ENCODE measurements around the gene EEFSEC. TPM values are rescaled to one million over a fixed set of nuclear protein-coding genes. Genes with fewer than 3 reads are reported as not detected.

EEFSEC gene
- total RNA-seq, 1 donor from 2014 or later = 18.7 TPM

GRCh38 chr3:128177865-128178264 is 24.6 kb downstream of the EEFSEC start:
- no peaks in the 10 kb centered on the region for H3K9me3 Mint-ChIP-seq
- intact Hi-C loops (cut with micrococcal nuclease) = no loop called here
- no peaks in the 10 kb centered on the region for H3K36me3 Mint-ChIP-seq (ENCODE audit: low read depth)
- H3K4me3 Mint-ChIP-seq = no peak overlapping the region
- H3K27me3 Mint-ChIP-seq (ENCODE audit: insufficient read depth) = no peaks in the 10 kb centered on the region
- no peak for DNase-seq (ENCODE audit: low spot score)
- peaks cover 12% of the 10 kb centered on the region for H3K4me1 Mint-ChIP-seq (ENCODE audit: low read depth)
- H3K27ac Mint-ChIP-seq = no peak overlapping the region

GRCh38 chr3:128178782-128179483 is 25.7 kb downstream of the EEFSEC start:
- no peak overlapping the region for H3K4me3 Mint-ChIP-seq
- intact Hi-C loops (cut with micrococcal nuclease) = no loop called here
- no peaks in the 10 kb centered on the region for H3K36me3 Mint-ChIP-seq (ENCODE audit: low read depth)
- H3K9me3 Mint-ChIP-seq = no peaks in the 10 kb centered on the region
- H3K27me3 Mint-ChIP-seq (ENCODE audit: insufficient read depth) = no peaks in the 10 kb centered on the region
- peaks cover 12% of the 10 kb centered on the region for H3K4me1 Mint-ChIP-seq (ENCODE audit: low read depth)
- no peak for DNase-seq (ENCODE audit: low spot score)
- no peak overlapping the region for H3K27ac Mint-ChIP-seq

GRCh38 chr3:128179484-128179819 is 26.2 kb downstream of the EEFSEC start:
- no peaks in the 10 kb centered on the region for H3K27me3 Mint-ChIP-seq (ENCODE audit: insufficient read depth)
- no peaks in the 10 kb centered on the region for H3K9me3 Mint-ChIP-seq
- H3K4me1 Mint-ChIP-seq (ENCODE audit: low read depth) = peaks cover 12% of the 10 kb centered on the region
- no peak overlapping the region for H3K4me3 Mint-ChIP-seq
- no peak overlapping the region for H3K27ac Mint-ChIP-seq
- H3K36me3 Mint-ChIP-seq (ENCODE audit: low read depth) = no peaks in the 10 kb centered on the region
- DNase-seq (ENCODE audit: low spot score) = no peak
- intact Hi-C loops (cut with micrococcal nuclease) = no loop called here

GRCh38 chr3:128180436-128180835 is 27.2 kb downstream of the EEFSEC start:
- Mint-ChIP-seq H3K27me3 (ENCODE audit: insufficient read depth) (no peaks in the 10 kb centered on the region), H3K4me3 (no peak overlapping the region), H3K27ac (no peak overlapping the region), H3K9me3 (no peaks in the 10 kb centered on the region), H3K4me1 (ENCODE audit: low read depth) (peaks cover 7% of the 10 kb centered on the region), H3K36me3 (ENCODE audit: low read depth) (no peaks in the 10 kb centered on the region)
- no peak for DNase-seq (ENCODE audit: low spot score)
- intact Hi-C loops (cut with micrococcal nuclease) = no loop called here

- Mint-ChIP-seq H3K27ac (no peak overlapping the region), H3K36me3 (ENCODE audit: low read depth) (no peaks in the 10 kb centered on the region), H3K27me3 (ENCODE audit: insufficient read depth) (no peaks in the 10 kb centered on the region), H3K4me1 (ENCODE audit: low read depth) (peaks cover 7% of the 10 kb centered on the region), H3K9me3 (no peaks in the 10 kb centered on the region), H3K4me3 (no peak overlapping the region)
- intact Hi-C loops (cut with micrococcal nuclease) = no loop called here
- no peak for DNase-seq (ENCODE audit: low spot score)
Observed at GRCh38 chr3:128180913-128181312, 27.6 kb downstream of the EEFSEC start.

GRCh38 chr3:128182656-128183055 is 29.4 kb downstream of the EEFSEC start:
- intact Hi-C loops (cut with micrococcal nuclease) = no loop called here
- peaks cover 7% of the 10 kb centered on the region for H3K4me1 Mint-ChIP-seq (ENCODE audit: low read depth)
- no peak overlapping the region for H3K4me3 Mint-ChIP-seq
- H3K36me3 Mint-ChIP-seq (ENCODE audit: low read depth) = no peaks in the 10 kb centered on the region
- no peak for DNase-seq (ENCODE audit: low spot score)
- no peaks in the 10 kb centered on the region for H3K27me3 Mint-ChIP-seq (ENCODE audit: insufficient read depth)
- H3K9me3 Mint-ChIP-seq = no peaks in the 10 kb centered on the region
- no peak overlapping the region for H3K27ac Mint-ChIP-seq

- no peaks in the 10 kb centered on the region for H3K27me3 Mint-ChIP-seq (ENCODE audit: insufficient read depth)
- no peaks in the 10 kb centered on the region for H3K9me3 Mint-ChIP-seq
- H3K27ac Mint-ChIP-seq = no peak overlapping the region
- DNase-seq (ENCODE audit: low spot score) = no peak
- no peaks in the 10 kb centered on the region for H3K36me3 Mint-ChIP-seq (ENCODE audit: low read depth)
- no peak overlapping the region for H3K4me3 Mint-ChIP-seq
- intact Hi-C loops (cut with micrococcal nuclease) = no loop called here
- no peaks in the 10 kb centered on the region for H3K4me1 Mint-ChIP-seq (ENCODE audit: low read depth)
Observed at GRCh38 chr3:128185630-128186447, 32.6 kb downstream of the EEFSEC start.

- H3K9me3 Mint-ChIP-seq = no peaks in the 10 kb centered on the region
- no peaks in the 10 kb centered on the region for H3K4me1 Mint-ChIP-seq (ENCODE audit: low read depth)
- no peak overlapping the region for H3K4me3 Mint-ChIP-seq
- intact Hi-C loops (cut with micrococcal nuclease) = no loop called here
- H3K36me3 Mint-ChIP-seq (ENCODE audit: low read depth) = no peaks in the 10 kb centered on the region
- no peak overlapping the region for H3K27ac Mint-ChIP-seq
- no peak for DNase-seq (ENCODE audit: low spot score)
- no peaks in the 10 kb centered on the region for H3K27me3 Mint-ChIP-seq (ENCODE audit: insufficient read depth)
Observed at GRCh38 chr3:128187495-128187894, 34.2 kb downstream of the EEFSEC start.

GRCh38 chr3:128188326-128188725 is 35.0 kb downstream of the EEFSEC start:
- no peak for DNase-seq (ENCODE audit: low spot score)
- no peaks in the 10 kb centered on the region for H3K36me3 Mint-ChIP-seq (ENCODE audit: low read depth)
- intact Hi-C loops (cut with micrococcal nuclease) = no loop called here
- H3K9me3 Mint-ChIP-seq = no peaks in the 10 kb centered on the region
- H3K4me1 Mint-ChIP-seq (ENCODE audit: low read depth) = no peaks in the 10 kb centered on the region
- no peak overlapping the region for H3K27ac Mint-ChIP-seq
- no peak overlapping the region for H3K4me3 Mint-ChIP-seq
- H3K27me3 Mint-ChIP-seq (ENCODE audit: insufficient read depth) = no peaks in the 10 kb centered on the region

GRCh38 chr3:128188956-128189355 is 35.7 kb downstream of the EEFSEC start:
- Mint-ChIP-seq H3K4me1 (ENCODE audit: low read depth) (no peaks in the 10 kb centered on the region), H3K27ac (no peak overlapping the region), H3K27me3 (ENCODE audit: insufficient read depth) (no peaks in the 10 kb centered on the region), H3K4me3 (no peak overlapping the region), H3K9me3 (no peaks in the 10 kb centered on the region), H3K36me3 (ENCODE audit: low read depth) (no peaks in the 10 kb centered on the region)
- intact Hi-C loops (cut with micrococcal nuclease) = no loop called here
- no peak for DNase-seq (ENCODE audit: low spot score)

GRCh38 chr3:128190501-128190900 is 37.2 kb downstream of the EEFSEC start:
- intact Hi-C loops (cut with micrococcal nuclease) = no loop called here
- Mint-ChIP-seq H3K36me3 (ENCODE audit: low read depth) (no peaks in the 10 kb centered on the region), H3K27me3 (ENCODE audit: insufficient read depth) (no peaks in the 10 kb centered on the region), H3K4me1 (ENCODE audit: low read depth) (no peaks in the 10 kb centered on the region), H3K9me3 (no peaks in the 10 kb centered on the region), H3K27ac (no peak overlapping the region), H3K4me3 (no peak overlapping the region)
- no peak for DNase-seq (ENCODE audit: low spot score)

GRCh38 chr3:128192131-128192530 is 38.9 kb downstream of the EEFSEC start:
- no peaks in the 10 kb centered on the region for H3K4me1 Mint-ChIP-seq (ENCODE audit: low read depth)
- intact Hi-C loops (cut with micrococcal nuclease) = no loop called here
- no peak overlapping the region for H3K4me3 Mint-ChIP-seq
- no peaks in the 10 kb centered on the region for H3K9me3 Mint-ChIP-seq
- H3K27ac Mint-ChIP-seq = no peak overlapping the region
- no peaks in the 10 kb centered on the region for H3K36me3 Mint-ChIP-seq (ENCODE audit: low read depth)
- no peak for DNase-seq (ENCODE audit: low spot score)
- H3K27me3 Mint-ChIP-seq (ENCODE audit: insufficient read depth) = no peaks in the 10 kb centered on the region

- Mint-ChIP-seq H3K27ac (no peak overlapping the region), H3K4me3 (no peak overlapping the region), H3K36me3 (ENCODE audit: low read depth) (no peaks in the 10 kb centered on the region), H3K9me3 (no peaks in the 10 kb centered on the region), H3K27me3 (ENCODE audit: insufficient read depth) (no peaks in the 10 kb centered on the region), H3K4me1 (ENCODE audit: low read depth) (no peaks in the 10 kb centered on the region)
- intact Hi-C loops (cut with micrococcal nuclease) = no loop called here
- DNase-seq (ENCODE audit: low spot score) = no peak
Observed at GRCh38 chr3:128193168-128193567, 39.9 kb downstream of the EEFSEC start.

Data from activated T-helper 1 cell treated with anti-CD3 and anti-CD28 coated beads, Interleukin-12 subunit alpha, Interleukin-12 subunit beta, Interleukin-2, Interleukin-4 antibody, amounts not matched to agents 30 ng/mL and 10 ng/mL and 1 ng/mL, durations not matched to agents 14 hours and 24 hours and 36 hours (primary cell).